Spleen (tissue), 7 donors: Measurements from ENCODE around the gene CEACAM3.

Experiments used
- POLR2A ChIP-seq, 3 donors: fragments of 450-650 bp; IDR thresholded peaks; one replicate each; pipeline ENCODE4 v1.5.1; 2017; ENCODE audit warnings: antibody characterized with exemption in 3 of 3, mild to moderate bottlenecking in 1 of 3
- POLR2AphosphoS5 ChIP-seq, 3 donors: sonication (generic); formaldehyde crosslinking; IDR thresholded peaks; one replicate each; pipeline ENCODE4 v1.5.1; 2017; ENCODE audit warnings: antibody characterized with exemption in 3 of 3
- TF ChIP-seq, protein P1 (sequence below), 11 experiments: fragments of 200-600 bp in 7 of 11; fragments of 450-650 bp in 4 of 11; sonication (generic) in 4 of 11; IDR thresholded peaks in 8 of 11; conservative IDR thresholded peaks in 3 of 11; 1 replicate in 7 of 11; 2 replicates in 4 of 11; pipeline versions ENCODE4 v1.4.0 to v1.8.0; 2016 to 2021; ENCODE audit warnings: antibody characterized with exemption in 11 of 11, inconsistent platforms in 4 of 11, mild to moderate bottlenecking in 1 of 11
- donor health status: DM: no; HTN: no; CAD: no; lungs with moderate emphysema.
- donor health status: DM: no; HTN: no; CAD: no.
- donor health status: DM: no; HTN: no; CAD: no.

DNA sequence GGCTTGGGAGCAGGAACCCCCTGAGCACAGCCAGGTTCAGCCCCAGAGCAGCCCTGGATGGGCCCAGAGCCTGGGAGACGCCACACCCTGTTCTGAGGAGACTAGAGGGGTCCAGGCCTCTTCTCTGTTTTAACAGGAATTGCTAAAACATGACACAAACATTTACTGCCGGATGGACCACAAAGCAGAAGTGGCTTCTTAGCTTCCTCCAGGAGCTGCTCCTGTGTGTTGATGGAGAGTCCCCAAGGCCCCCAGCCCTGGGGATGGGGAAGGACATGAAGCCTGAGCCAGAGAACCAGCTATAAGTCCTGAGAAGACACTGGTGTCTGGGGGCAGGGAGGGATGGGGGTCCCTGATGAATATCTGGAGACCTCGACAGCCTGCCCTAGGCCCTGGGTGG is 14.6 kb downstream of the CEACAM3 start:
- TF ChIP-seq, protein P1, sequence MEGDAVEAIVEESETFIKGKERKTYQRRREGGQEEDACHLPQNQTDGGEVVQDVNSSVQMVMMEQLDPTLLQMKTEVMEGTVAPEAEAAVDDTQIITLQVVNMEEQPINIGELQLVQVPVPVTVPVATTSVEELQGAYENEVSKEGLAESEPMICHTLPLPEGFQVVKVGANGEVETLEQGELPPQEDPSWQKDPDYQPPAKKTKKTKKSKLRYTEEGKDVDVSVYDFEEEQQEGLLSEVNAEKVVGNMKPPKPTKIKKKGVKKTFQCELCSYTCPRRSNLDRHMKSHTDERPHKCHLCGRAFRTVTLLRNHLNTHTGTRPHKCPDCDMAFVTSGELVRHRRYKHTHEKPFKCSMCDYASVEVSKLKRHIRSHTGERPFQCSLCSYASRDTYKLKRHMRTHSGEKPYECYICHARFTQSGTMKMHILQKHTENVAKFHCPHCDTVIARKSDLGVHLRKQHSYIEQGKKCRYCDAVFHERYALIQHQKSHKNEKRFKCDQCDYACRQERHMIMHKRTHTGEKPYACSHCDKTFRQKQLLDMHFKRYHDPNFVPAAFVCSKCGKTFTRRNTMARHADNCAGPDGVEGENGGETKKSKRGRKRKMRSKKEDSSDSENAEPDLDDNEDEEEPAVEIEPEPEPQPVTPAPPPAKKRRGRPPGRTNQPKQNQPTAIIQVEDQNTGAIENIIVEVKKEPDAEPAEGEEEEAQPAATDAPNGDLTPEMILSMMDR (IDR thresholded peaks at IDR 0.05 in 8 of 11, conservative IDR thresholded peaks at IDR 0.05 in 3 of 11): no peak
- no peak for TF ChIP-seq POLR2A (IDR thresholded peaks at IDR 0.05)
- TF ChIP-seq POLR2AphosphoS5 (IDR thresholded peaks at IDR 0.05): peak in 2 of 3 donors; percentile 34 to 41
